Astrocyte (in vitro differentiated cells and primary cell): ENCODE data around the gene ARHGAP6. TPM values are rescaled to one million over a fixed set of nuclear protein-coding genes. Genes with fewer than 3 reads are reported as not detected.

Source experiments
- DNase-seq: peaks from one replicate; pipeline ENCODE4 v3.0.0-alpha.2; 2010; ENCODE audit warnings: low read depth
- FAIRE-seq: peaks from 2 replicates; lab custom pipeline; 2011; peaks lifted over from hg19 to GRCh38; lab: Jason Lieb, UNC
- H2AFZ ChIP-seq: 2 replicates; pipeline ENCODE4 v1.6.0; 2012; ENCODE audit warnings: low read depth, low read length, inconsistent platforms
- H3K27ac ChIP-seq: 2 replicates; pipeline ENCODE4 v1.5.1; 2011; ENCODE audit warnings: low read depth, low read length, inconsistent platforms
- H3K27me3 ChIP-seq: 2 replicates; pipeline ENCODE4 v1.6.0; 2011; ENCODE audit warnings: low read length, inconsistent platforms; ENCODE audit not compliant: insufficient read depth
- H3K36me3 ChIP-seq: 2 replicates; pipeline ENCODE4 v1.5.1; 2011; ENCODE audit warnings: low read length, inconsistent platforms; ENCODE audit not compliant: insufficient read depth
- H3K4me1 ChIP-seq: 2 replicates; pipeline ENCODE4 v1.5.1; 2011; ENCODE audit warnings: low read length, inconsistent platforms; ENCODE audit not compliant: insufficient read depth
- H3K4me2 ChIP-seq: 2 replicates; pipeline ENCODE4 v1.6.0; 2012; ENCODE audit warnings: low read length, inconsistent platforms
- H3K4me3 ChIP-seq: 2 replicates; pipeline ENCODE4 v1.5.1; 2011; ENCODE audit warnings: low read depth, mild to moderate bottlenecking, low read length, inconsistent platforms; ENCODE audit not compliant: insufficient read depth
- H3K79me2 ChIP-seq: 2 replicates; pipeline ENCODE4 v1.6.0; 2012; ENCODE audit warnings: mild to moderate bottlenecking, low read length, inconsistent platforms; ENCODE audit not compliant: insufficient read depth
- H3K9ac ChIP-seq: 2 replicates; pipeline ENCODE4 v1.6.0; 2012; ENCODE audit warnings: mild to moderate bottlenecking, low read length, inconsistent platforms
- H3K9me3 ChIP-seq: 2 replicates; pipeline ENCODE4 v1.5.1; 2012; ENCODE audit warnings: low read depth, mild to moderate bottlenecking, low read length, inconsistent platforms; ENCODE audit not compliant: insufficient read depth
- H4K20me1 ChIP-seq: 2 replicates; pipeline ENCODE4 v1.6.0; 2012; ENCODE audit warnings: low read length, inconsistent platforms; ENCODE audit not compliant: insufficient read depth
- H3K27ac Mint-ChIP-seq: one replicate; pipeline ENCODE4 v1.8.0; 2021; ENCODE audit warnings: mild to moderate bottlenecking, mixed read lengths; ENCODE audit not compliant: unreplicated experiment
- H3K27me3 Mint-ChIP-seq: one replicate; pipeline ENCODE4 v1.8.0; 2021; ENCODE audit warnings: low read depth, mixed read lengths; ENCODE audit not compliant: unreplicated experiment
- H3K36me3 Mint-ChIP-seq: one replicate; pipeline ENCODE4 v1.8.0; 2021; ENCODE audit warnings: low read depth, mixed read lengths; ENCODE audit not compliant: unreplicated experiment
- H3K4me1 Mint-ChIP-seq: one replicate; pipeline ENCODE4 v1.8.0; 2021; ENCODE audit warnings: low read depth, mixed read lengths; ENCODE audit not compliant: unreplicated experiment
- H3K4me3 Mint-ChIP-seq: one replicate; pipeline ENCODE4 v1.8.0; 2021; ENCODE audit warnings: mild to moderate bottlenecking, moderate library complexity, mixed read lengths; ENCODE audit not compliant: unreplicated experiment
- H3K9me3 Mint-ChIP-seq: one replicate; pipeline ENCODE4 v1.8.0; 2021; ENCODE audit warnings: mild to moderate bottlenecking, mixed read lengths; ENCODE audit not compliant: unreplicated experiment
- CTCF ChIP-seq: IDR thresholded peaks from 2 replicates; pipeline ENCODE4 v1.5.1; 2011; ENCODE audit warnings: low read depth, mild to moderate bottlenecking, inconsistent platforms, low read length, moderate library complexity; ENCODE audit not compliant: insufficient read depth
- EZH2 ChIP-seq: IDR thresholded peaks from 2 replicates; pipeline ENCODE4 v1.6.1; 2012; ENCODE audit warnings: mild to moderate bottlenecking, low read length, inconsistent platforms; ENCODE audit not compliant: insufficient read depth
- total RNA-seq: library from RNA; stranded (reverse); gene quantifications from 2 replicates; pipeline ENCODE4 v1.2.1, GENCODE V29; 2021

ARHGAP6 gene
- total RNA-seq, 1 donor from 2014 or later, result 0.30 TPM

- FAIRE-seq, result no peak
- no peaks in the 10 kb centered on the region for H3K4me1 Mint-ChIP-seq
- no peak overlapping the region for H3K27ac ChIP-seq
- H3K27ac Mint-ChIP-seq, result no peak overlapping the region
- no peak overlapping the region for H3K4me3 Mint-ChIP-seq
- H3K4me1 ChIP-seq, result peaks cover 3% of the 10 kb centered on the region
- H3K4me2 ChIP-seq, result no peak overlapping the region
- H3K79me2 ChIP-seq, result no peaks in the 10 kb centered on the region
- H3K9ac ChIP-seq, result no peak overlapping the region
- no peak for DNase-seq
- no peaks in the 10 kb centered on the region for H4K20me1 ChIP-seq
- no peaks in the 10 kb centered on the region for H3K36me3 Mint-ChIP-seq
- H3K9me3 ChIP-seq, result no peaks in the 10 kb centered on the region
- no peak for TF ChIP-seq CTCF
- no peak for TF ChIP-seq EZH2
- no peak overlapping the region for H2AFZ ChIP-seq
- H3K27me3 Mint-ChIP-seq, result no peaks in the 10 kb centered on the region
- H3K4me3 ChIP-seq, result no peak overlapping the region
- H3K9me3 Mint-ChIP-seq, result no peaks in the 10 kb centered on the region
- no peaks in the 10 kb centered on the region for H3K27me3 ChIP-seq
- H3K36me3 ChIP-seq, result no peaks in the 10 kb centered on the region
Observed at GRCh38 chrX:11449613-11450012, 216.1 kb downstream of the ARHGAP6 start.

GRCh38 chrX:11447418-11447817 is 218.3 kb downstream of the ARHGAP6 start:
- DNase-seq (peak; percentile 59), FAIRE-seq (no peak)
- Histone ChIP-seq H3K79me2 (no peaks in the 10 kb centered on the region), H3K4me1 (peaks cover 3% of the 10 kb centered on the region), H3K4me3 (no peak overlapping the region), H3K27me3 (no peaks in the 10 kb centered on the region), H4K20me1 (no peaks in the 10 kb centered on the region), H3K4me2 (no peak overlapping the region), H2AFZ (no peak overlapping the region), H3K27ac (no peak overlapping the region), H3K9ac (no peak overlapping the region), H3K9me3 (no peaks in the 10 kb centered on the region), H3K36me3 (no peaks in the 10 kb centered on the region)
- no peak for TF ChIP-seq EZH2
- no peak for TF ChIP-seq CTCF
- H3K36me3 Mint-ChIP-seq, result no peaks in the 10 kb centered on the region
- H3K27me3 Mint-ChIP-seq, result no peaks in the 10 kb centered on the region
- no peak overlapping the region for H3K4me3 Mint-ChIP-seq
- H3K9me3 Mint-ChIP-seq, result no peaks in the 10 kb centered on the region
- H3K27ac Mint-ChIP-seq, result no peak overlapping the region
- no peaks in the 10 kb centered on the region for H3K4me1 Mint-ChIP-seq

- no peak overlapping the region for H3K27ac Mint-ChIP-seq
Observed at GRCh38 chrX:11446949-11447348, 218.8 kb downstream of the ARHGAP6 start.

More at GRCh38 chrX:11446949-11447348, 218.8 kb downstream of the ARHGAP6 start:
- H2AFZ ChIP-seq, result no peak overlapping the region
- H3K27me3 ChIP-seq, result no peaks in the 10 kb centered on the region
- H3K27ac ChIP-seq, result no peak overlapping the region
- H4K20me1 ChIP-seq, result no peaks in the 10 kb centered on the region
- no peak for TF ChIP-seq CTCF
- no peak for TF ChIP-seq EZH2
- Mint-ChIP-seq H3K4me3 (no peak overlapping the region), H3K9me3 (no peaks in the 10 kb centered on the region), H3K36me3 (no peaks in the 10 kb centered on the region), H3K27me3 (no peaks in the 10 kb centered on the region), H3K4me1 (no peaks in the 10 kb centered on the region)
- H3K4me3 ChIP-seq, result no peak overlapping the region
- H3K9me3 ChIP-seq, result no peaks in the 10 kb centered on the region
- no peak overlapping the region for H3K9ac ChIP-seq
- DNase-seq (peak; percentile 49), FAIRE-seq (peak; percentile 87)
- peaks cover 3% of the 10 kb centered on the region for H3K4me1 ChIP-seq
- H3K36me3 ChIP-seq, result no peaks in the 10 kb centered on the region
- H3K4me2 ChIP-seq, result no peak overlapping the region
- no peaks in the 10 kb centered on the region for H3K79me2 ChIP-seq
